ENCODE measurements around the gene ZNF197.
"Not testable (repeated sequence)": the region's sequence is repeated elsewhere in the genome, so short reads cannot be mapped to it uniquely, and the experiment has no call there.

ZNF197 gene

DNA sequence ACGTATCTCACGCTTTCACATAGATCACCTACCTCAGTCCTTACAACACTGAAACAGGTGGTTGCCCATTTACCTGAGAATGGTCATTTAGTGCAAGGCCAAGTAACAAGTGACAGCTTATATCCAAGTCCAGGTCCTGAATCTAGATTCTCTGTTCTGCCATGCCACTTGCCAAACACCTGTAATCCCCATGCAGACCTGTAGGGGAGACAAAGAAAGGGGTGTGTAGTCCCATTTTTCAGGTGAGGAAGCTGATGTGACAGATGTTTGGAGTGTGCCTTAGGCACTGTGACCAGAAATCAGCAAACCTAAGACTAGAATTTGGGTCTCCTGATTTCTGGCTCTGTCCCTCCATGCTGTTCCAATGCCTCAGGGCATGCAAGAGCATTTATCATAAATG lies 36.4 kb downstream of the ZNF197 start:
- H3K27ac ChIP-seq: no peak overlapping the region
- CTCF ChIA-PET: no interaction called here
- POLR2A ChIA-PET (ENCODE audit: low non-redundant PET): no interaction called here
- DNase-seq (ENCODE audit: low spot score): no peak
- TF ChIP-seq CTCF (conservative IDR thresholded peaks at IDR 0.05; ENCODE audit: low read depth): no peak

- DNase-seq (ENCODE audit: low spot score): no peak
- no peak overlapping the region for H3K27ac ChIP-seq
- TF ChIP-seq CTCF (conservative IDR thresholded peaks at IDR 0.05; ENCODE audit: low read depth): no peak
- POLR2A ChIA-PET (ENCODE audit: low non-redundant PET): no interaction called here
- CTCF ChIA-PET: no interaction called here
Measured at GRCh38 chr3:44665173-44665572, 40.3 kb downstream of the ZNF197 start.

- ChIA-PET POLR2A (ENCODE audit: low non-redundant PET) (no interaction called here), CTCF (interaction anchor here (0.6 kb wide), 1 partner anchor 96 kb away, joined by 3 read pairs; no protein-coding TSS in a partner anchor)
Measured at GRCh38 chr3:44666346-44666745, 41.5 kb downstream of the ZNF197 start.

DNA sequence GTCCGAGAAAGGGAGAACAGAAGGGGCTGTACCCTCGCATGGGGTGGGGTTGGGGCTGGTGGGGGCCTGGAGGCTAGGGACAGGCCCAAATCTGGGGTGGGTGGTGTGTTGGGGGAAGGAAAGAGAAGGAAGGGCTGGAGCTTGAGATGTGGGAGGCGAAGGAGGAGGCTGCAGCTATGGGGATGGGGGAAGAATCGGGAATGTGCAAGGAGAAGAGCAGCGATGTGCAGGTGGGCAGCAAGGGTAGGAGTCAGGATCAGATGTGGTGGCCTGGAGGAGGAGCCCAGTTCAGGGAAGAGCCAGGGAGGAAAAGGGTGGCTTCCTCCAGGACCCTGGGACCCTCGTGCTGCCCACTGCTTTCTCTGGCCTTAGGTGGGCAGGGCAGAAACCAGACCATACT lies 44.9 kb downstream of the ZNF197 start:
- no peak for TF ChIP-seq CTCF (conservative IDR thresholded peaks at IDR 0.05; ENCODE audit: low read depth)
- H3K27ac ChIP-seq: no peak overlapping the region
- no peak for DNase-seq (ENCODE audit: low spot score)
- CTCF ChIA-PET: no interaction called here
- POLR2A ChIA-PET (ENCODE audit: low non-redundant PET): no interaction called here

More at GRCh38 chr3:44666346-44666745, 41.5 kb downstream of the ZNF197 start:
- H3K27ac ChIP-seq: no peak overlapping the region
- no peak for TF ChIP-seq CTCF (conservative IDR thresholded peaks at IDR 0.05; ENCODE audit: low read depth)
- DNase-seq (ENCODE audit: low spot score): no peak

GRCh38 chr3:44673466-44673865 lies 48.6 kb downstream of the ZNF197 start:
- POLR2A ChIA-PET (ENCODE audit: low non-redundant PET); H3K27ac ChIP-seq; CTCF ChIA-PET; DNase-seq (ENCODE audit: low spot score): not testable (repeated sequence)

- no peak for TF ChIP-seq CTCF (conservative IDR thresholded peaks at IDR 0.05; ENCODE audit: low read depth)
- ChIA-PET CTCF (no interaction called here), POLR2A (ENCODE audit: low non-redundant PET) (no interaction called here)
- no peak overlapping the region for H3K27ac ChIP-seq
- no peak for DNase-seq (ENCODE audit: low spot score)
Measured at GRCh38 chr3:44674211-44674610, 49.4 kb downstream of the ZNF197 start.

DNA sequence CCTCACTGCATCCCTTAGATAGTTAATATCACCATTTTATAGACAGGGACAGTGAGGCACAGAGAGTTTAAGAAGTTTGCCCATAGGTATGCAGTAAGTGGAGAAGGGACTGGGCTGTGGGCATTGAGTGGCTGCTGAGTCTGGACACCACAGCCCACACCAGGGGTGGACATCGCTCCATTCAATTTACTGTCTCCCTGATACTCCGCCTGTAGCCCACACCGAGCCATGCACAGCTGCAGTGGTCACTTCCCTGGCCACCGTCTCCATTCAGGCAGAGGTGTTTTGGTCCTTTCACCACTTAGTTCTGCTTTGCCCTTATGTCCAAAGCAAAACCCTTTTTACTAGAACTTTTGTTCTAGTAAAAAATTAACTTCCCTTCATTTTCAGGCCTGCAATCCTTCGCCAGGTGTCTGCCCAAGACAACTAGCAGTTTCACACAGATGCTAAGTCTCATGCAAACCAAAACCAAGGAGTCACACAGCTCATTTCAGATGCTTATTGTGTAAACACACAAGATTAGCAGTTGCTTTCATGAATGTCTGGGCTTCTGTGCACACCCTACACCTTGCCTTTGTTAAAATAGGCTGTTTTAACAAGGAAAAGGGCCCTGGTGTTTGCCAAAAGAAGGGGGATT lies 53.8 kb downstream of the ZNF197 start:
- CTCF ChIA-PET: interaction anchor here (0.6 kb wide), 1 partner anchor 43 kb away, joined by 5 read pairs; no protein-coding TSS in a partner anchor
- POLR2A ChIA-PET (ENCODE audit: low non-redundant PET): no interaction called here
- no peak for TF ChIP-seq CTCF (conservative IDR thresholded peaks at IDR 0.05; ENCODE audit: low read depth)
- no peak overlapping the region for H3K27ac ChIP-seq
- DNase-seq (ENCODE audit: low spot score): no peak

All from RWPE1 (cell line).